GM21360 (cell line): ENCODE results near the gene NPM3.

ENCODE experiments used
- ATAC-seq: cut with Tn5 transposase; IDR thresholded peaks from one replicate; pipeline ENCODE4 v1.9.1; 2021; ENCODE audit warnings: mild to moderate bottlenecking, moderate library complexity; ENCODE audit not compliant: unreplicated experiment

Gene NPM3

GRCh38 chr10:101775273-101776160 lies 7.7 kb downstream of the NPM3 start, which contains the start of gene FGF8:
Gene FGF8 (minus strand): TSS chr10:101776114. CDS start chr10:101775900, 214 bp downstream.
- ATAC-seq: no peak

GRCh38 chr10:101774589-101775272 lies 8.5 kb downstream of the NPM3 start:
- no peak for ATAC-seq

- no peak for ATAC-seq
Measured at GRCh38 chr10:101773923-101774588, 9.2 kb downstream of the NPM3 start.

GRCh38 chr10:101772895-101773761 lies 10.1 kb downstream of the NPM3 start:
- no peak for ATAC-seq

- no peak for ATAC-seq
Measured at GRCh38 chr10:101772017-101772894, 11.0 kb downstream of the NPM3 start.

GRCh38 chr10:101771380-101771779 lies 11.9 kb downstream of the NPM3 start:
- ATAC-seq: no peak

- ATAC-seq: no peak
Measured at GRCh38 chr10:101770331-101771215, 12.7 kb downstream of the NPM3 start.

- ATAC-seq: no peak
Measured at GRCh38 chr10:101769541-101770180, 13.6 kb downstream of the NPM3 start.

- no peak for ATAC-seq
Measured at GRCh38 chr10:101768791-101769170, 14.5 kb downstream of the NPM3 start.

- ATAC-seq: no peak
Measured at GRCh38 chr10:101767966-101768790, 15.1 kb downstream of the NPM3 start.

GRCh38 chr10:101767600-101767945 lies 15.7 kb downstream of the NPM3 start:
- ATAC-seq: no peak

- no peak for ATAC-seq
Measured at GRCh38 chr10:101766753-101767599, 16.3 kb downstream of the NPM3 start.

- no peak for ATAC-seq
Measured at GRCh38 chr10:101766306-101766705, 16.9 kb downstream of the NPM3 start.

GRCh38 chr10:101763141-101763846 lies 20.0 kb downstream of the NPM3 start:
- no peak for ATAC-seq

GRCh38 chr10:101762736-101763135 lies 20.5 kb downstream of the NPM3 start:
- ATAC-seq: no peak

GRCh38 chr10:101761226-101761625 lies 22.0 kb downstream of the NPM3 start:
- no peak for ATAC-seq
